ENCODE data around the gene CAND2.

- TF ChIP-seq CTCF (IDR thresholded peaks at IDR 0.05) (no peak), POLR2A (IDR thresholded peaks at IDR 0.05) (no peak)
These were observed 26.7 kb upstream of the CAND2 start for GRCh38 chr3:12769761-12770160.

All from testis (tissue), 2 donors.